HG03060 (cell line): ENCODE results near the gene TBC1D2.

Source experiments
- ATAC-seq: cut with Tn5 transposase; IDR thresholded peaks from one replicate; pipeline ENCODE4 v1.9.1; 2021; ENCODE audit warnings: low read depth, moderate number of reproducible peaks; ENCODE audit not compliant: unreplicated experiment

TBC1D2 gene

DNA sequence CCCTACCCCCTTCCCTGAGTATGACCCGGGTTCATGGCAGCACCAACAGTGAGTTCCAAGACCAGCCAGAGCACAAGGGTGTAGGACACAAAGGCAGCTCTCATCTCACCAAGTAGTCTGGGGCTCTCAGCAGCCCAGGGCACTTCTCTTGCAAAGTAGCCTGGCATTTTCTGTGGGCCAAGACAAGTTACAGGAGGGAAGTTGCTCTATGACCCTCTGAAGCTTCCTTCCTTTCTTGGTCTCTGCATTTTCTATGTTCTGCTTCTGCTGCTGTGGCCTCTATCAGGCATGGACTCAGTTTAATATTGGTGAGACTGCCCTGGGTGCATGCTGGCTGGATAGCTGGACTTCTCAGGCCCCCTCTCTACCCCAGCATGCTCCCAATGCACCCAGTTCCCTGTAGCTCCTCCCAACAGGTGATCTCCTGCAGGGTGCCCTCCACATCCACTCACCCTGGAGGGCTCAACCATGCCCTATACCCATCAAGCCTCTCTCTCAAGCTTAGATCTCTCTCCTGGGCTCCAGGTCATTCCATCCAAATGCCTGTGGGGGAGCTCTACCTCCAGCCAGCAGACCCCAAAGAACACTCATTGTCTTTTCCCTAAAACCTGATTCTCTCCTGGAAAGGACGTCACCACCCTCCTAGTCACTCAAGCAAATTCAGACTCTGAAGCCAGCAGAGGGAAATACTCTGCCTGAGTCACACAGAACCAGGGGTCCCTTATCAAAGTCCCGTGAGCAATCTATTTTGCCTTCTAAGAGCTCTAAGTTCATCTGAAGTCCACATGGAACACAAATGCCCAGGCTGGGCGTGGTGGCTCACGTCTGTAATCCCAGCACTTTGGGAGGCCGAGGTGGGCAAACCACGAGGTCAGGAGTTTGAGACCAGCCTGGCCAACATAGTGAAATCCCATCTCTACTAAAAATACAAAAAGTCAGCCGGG lies 13.8 kb downstream of the TBC1D2 start:
- ATAC-seq, result no peak

GRCh38 chr9:98240475-98240874 lies 15.0 kb downstream of the TBC1D2 start:
- no peak for ATAC-seq

- no peak for ATAC-seq
These were observed 18.5 kb downstream of the TBC1D2 start for GRCh38 chr9:98236901-98237487.

DNA sequence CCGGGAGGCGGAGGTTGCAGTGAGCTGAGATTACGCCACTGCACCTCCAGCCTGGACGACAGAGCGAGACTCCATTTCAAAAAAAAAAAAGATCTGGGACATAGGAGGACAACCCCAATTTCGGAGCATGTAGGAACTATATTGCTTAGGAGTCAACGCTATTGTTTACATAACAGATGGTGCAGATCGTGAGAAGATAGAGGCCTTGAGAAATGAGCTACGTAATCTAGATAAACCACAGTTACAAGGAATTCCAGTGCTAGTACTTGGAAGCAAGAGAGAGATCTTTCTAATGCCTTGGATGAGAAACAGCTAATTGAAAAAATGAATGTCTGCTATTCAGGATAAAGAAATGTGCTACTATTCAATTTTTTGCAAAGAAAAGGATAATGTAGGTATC lies 20.3 kb downstream of the TBC1D2 start:
- no peak for ATAC-seq

GRCh38 chr9:98234245-98234825 lies 21.1 kb downstream of the TBC1D2 start:
- no peak for ATAC-seq

DNA sequence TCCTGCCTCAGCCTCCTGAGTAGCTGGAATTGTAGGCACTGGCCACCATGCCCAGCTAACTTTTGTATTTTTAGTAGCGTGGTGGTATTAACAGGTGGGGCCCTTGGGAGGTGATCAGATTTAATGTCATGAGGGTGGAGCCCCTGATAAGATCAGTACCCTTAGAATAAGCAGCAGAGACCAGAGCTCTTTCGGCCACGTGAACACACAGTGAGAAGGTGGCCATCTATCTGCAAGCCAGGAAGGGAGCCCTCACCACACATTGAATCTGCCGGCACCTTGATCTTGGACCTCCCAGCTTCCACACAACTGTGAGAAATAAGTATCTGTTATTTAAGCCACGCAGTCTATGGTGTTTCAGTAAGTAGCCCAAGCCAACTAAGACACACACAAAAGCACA lies 22.5 kb downstream of the TBC1D2 start:
- ATAC-seq, result no peak

- ATAC-seq, result no peak
These were observed 23.5 kb downstream of the TBC1D2 start for GRCh38 chr9:98231770-98232478.

GRCh38 chr9:98230789-98231188 lies 24.7 kb downstream of the TBC1D2 start:
- no peak for ATAC-seq

- no peak for ATAC-seq
These were observed 25.1 kb downstream of the TBC1D2 start for GRCh38 chr9:98230304-98230703.

DNA sequence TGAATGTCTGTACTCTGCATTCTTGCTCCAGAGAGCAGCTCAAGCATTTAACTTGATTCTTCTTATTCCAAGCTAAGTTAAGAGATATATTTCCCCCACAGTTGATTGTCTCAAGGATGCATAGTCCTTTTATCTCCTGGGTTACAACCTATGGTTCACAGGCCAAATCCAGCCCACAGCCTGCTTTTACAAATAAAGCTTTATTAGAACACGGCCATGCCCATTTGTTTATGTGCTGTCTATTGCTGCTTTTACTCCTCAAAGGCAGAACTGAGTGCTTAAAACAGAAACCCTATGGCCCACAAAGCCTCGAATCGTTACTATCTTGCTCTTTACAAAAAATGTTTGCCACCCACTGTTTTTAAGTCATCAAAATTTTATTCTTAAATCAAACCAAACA lies 25.8 kb downstream of the TBC1D2 start:
- no peak for ATAC-seq

DNA sequence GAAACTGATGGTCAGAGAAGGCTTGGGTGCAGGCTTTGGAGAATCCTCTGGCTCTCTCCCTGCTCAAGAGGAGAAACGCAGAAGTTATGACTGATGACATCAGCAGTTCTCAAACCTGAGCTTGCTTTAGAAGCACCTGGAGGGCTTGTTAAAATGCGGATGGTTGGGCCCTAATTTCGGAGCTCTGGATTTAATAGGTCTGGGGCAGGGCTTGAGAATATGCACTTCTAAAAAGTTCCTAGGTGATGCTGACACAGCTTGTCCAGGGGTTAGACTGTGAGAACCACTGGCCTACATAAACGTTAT lies 26.4 kb downstream of the TBC1D2 start:
- ATAC-seq, result no peak

- ATAC-seq, result no peak
These were observed 26.9 kb downstream of the TBC1D2 start for GRCh38 chr9:98228392-98229089.

DNA sequence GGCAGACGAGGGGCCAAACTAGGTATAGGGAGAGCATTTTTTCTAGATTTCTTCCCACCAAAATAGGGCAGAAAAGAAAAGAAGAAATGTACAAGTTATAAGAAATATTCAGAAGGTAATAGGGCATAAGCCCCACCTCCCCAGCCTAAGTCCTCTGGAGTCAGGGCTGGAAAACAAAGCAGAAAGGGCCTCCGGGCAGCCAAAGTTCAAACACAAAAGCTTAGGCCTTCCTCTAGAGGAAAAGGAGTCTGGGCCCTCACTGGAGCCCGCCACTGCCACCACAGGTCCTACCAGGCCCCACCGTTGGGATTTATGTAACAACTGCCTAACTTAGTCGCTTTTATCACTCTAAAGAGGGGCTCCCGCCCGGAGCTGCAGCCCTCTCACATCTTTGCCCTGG lies 27.6 kb downstream of the TBC1D2 start:
- no peak for ATAC-seq

- no peak for ATAC-seq
These were observed 28.5 kb downstream of the TBC1D2 start for GRCh38 chr9:98226957-98227356.

GRCh38 chr9:98226516-98226915 lies 28.9 kb downstream of the TBC1D2 start:
- no peak for ATAC-seq

DNA sequence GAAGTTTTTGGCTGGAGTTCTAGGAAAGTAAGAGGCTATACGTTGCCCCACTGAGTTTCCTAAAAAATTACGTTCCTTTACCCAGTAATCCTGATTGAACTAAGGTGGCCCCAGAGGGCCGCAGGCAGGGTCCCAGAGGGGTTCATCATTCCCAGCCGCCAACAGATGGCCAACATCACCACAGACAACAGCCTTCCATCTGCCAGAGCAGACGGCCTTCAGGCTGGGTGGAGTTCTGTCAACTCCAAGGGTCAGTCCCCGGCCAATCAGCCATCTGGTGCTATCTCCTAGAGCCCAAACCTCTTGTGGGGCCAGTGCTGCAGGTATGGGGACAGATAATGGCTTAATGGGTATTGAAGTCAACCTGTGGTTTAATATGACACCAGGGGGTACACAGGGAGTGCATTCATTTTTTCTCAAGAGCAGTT lies 30.4 kb downstream of the TBC1D2 start:
- no peak for ATAC-seq

GRCh38 chr9:98222885-98223691 lies 32.4 kb downstream of the TBC1D2 start:
- no peak for ATAC-seq

DNA sequence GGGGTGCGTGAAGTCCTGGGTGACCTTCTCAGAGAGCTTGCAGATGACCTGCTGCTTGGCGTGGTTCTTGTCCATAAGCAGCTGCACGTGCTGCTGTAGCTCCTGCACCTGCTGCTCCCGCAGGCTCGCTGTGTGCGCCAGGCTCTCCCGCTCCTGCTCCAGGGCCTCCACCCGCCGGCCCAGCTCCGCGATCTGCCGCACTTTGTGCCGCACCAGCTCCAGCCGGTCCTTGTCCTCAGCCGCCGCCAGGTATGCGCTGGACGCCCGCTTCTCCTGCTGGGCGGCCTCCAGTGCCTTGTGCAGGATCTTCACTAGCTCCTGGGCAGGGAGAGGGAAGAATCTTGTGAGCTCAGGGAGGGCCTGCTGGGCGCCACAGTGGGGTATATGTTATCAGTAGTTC lies 34.5 kb downstream of the TBC1D2 start:
- ATAC-seq, result no peak

DNA sequence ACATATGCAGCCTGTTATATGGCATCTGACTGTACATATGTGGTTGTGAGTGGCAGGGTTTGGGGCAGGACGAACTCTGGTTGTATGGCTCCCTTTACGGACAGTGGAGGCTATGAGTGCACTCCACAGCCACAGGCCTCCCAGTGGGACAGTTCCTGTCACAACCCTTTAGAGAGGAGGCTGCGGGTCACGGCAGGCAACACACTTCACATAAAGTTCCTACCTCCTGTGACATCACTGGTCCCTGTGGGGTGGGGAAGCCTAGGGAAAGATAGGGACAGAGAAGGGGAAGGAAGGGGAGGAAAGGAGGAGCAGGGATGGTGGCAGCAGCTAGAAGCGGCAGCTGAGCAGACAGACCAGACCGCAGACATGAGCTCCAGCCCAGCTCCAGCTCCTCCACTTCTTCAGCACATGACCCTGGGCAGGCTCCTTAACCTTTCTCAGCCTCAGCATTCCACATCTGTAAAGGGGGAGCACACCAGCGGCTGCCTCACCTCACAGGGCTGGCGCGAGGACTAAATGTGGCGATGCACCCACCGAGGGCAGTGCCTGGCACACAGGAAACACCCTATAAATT lies 35.6 kb downstream of the TBC1D2 start:
- ATAC-seq, result no peak

DNA sequence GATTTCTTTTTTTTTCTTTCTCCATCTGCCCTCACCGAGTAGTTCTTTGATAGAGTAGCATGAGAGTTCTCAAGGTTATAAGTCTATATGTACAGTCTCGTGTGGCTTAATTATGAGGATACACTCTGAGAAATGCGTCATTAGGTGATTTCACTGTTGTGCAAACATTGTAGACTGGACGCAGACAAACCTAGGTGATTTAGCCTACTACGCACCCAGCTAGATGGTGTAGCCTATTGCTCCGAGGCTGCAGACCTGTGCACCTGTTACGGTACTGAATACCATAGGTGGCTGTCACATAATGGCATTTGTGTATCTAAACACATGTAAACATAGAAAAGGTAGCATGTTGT lies 36.1 kb downstream of the TBC1D2 start:
- no peak for ATAC-seq
